Fibroblast of villous mesenchyme (primary cell): ENCODE data around the gene RAD21L1. TPM values are rescaled to one million over a fixed set of nuclear protein-coding genes. Genes with fewer than 3 reads are reported as not detected.

Source experiments
- DNase-seq: peaks from one replicate; pipeline ENCODE4 v3.0.0-alpha.2; 2010; ENCODE audit warnings: low read depth
- H3K4me3 ChIP-seq: 2 replicates; pipeline ENCODE4 v1.5.1; 2011; ENCODE audit warnings: low read depth, mild to moderate bottlenecking, low read length
- total RNA-seq: library from RNA; depleted of rRNA; stranded (reverse); fragments of >200 nt; gene quantifications from 2 replicates; pipeline ENCODE4 v1.2.3, GENCODE V29; 2012
- TF ChIP-seq, protein P1 (sequence below): IDR thresholded peaks from 2 replicates; pipeline ENCODE4 v1.5.1; 2012; ENCODE audit warnings: low read depth, mild to moderate bottlenecking, low read length; ENCODE audit not compliant: insufficient read depth

RAD21L1 gene
- total RNA-seq, 1 donor, result not detected

GRCh38 chr20:1187605-1188171 is 38.2 kb upstream of the RAD21L1 start:
- TF ChIP-seq, protein P1, sequence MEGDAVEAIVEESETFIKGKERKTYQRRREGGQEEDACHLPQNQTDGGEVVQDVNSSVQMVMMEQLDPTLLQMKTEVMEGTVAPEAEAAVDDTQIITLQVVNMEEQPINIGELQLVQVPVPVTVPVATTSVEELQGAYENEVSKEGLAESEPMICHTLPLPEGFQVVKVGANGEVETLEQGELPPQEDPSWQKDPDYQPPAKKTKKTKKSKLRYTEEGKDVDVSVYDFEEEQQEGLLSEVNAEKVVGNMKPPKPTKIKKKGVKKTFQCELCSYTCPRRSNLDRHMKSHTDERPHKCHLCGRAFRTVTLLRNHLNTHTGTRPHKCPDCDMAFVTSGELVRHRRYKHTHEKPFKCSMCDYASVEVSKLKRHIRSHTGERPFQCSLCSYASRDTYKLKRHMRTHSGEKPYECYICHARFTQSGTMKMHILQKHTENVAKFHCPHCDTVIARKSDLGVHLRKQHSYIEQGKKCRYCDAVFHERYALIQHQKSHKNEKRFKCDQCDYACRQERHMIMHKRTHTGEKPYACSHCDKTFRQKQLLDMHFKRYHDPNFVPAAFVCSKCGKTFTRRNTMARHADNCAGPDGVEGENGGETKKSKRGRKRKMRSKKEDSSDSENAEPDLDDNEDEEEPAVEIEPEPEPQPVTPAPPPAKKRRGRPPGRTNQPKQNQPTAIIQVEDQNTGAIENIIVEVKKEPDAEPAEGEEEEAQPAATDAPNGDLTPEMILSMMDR, result no peak
- no peak overlapping the region for H3K4me3 ChIP-seq
- peak; percentile 60 for DNase-seq

- DNase-seq, result no peak
- TF ChIP-seq, protein P1, result no peak
- H3K4me3 ChIP-seq, result no peak overlapping the region
These were observed 37.5 kb upstream of the RAD21L1 start for GRCh38 chr20:1188347-1188746.

DNA sequence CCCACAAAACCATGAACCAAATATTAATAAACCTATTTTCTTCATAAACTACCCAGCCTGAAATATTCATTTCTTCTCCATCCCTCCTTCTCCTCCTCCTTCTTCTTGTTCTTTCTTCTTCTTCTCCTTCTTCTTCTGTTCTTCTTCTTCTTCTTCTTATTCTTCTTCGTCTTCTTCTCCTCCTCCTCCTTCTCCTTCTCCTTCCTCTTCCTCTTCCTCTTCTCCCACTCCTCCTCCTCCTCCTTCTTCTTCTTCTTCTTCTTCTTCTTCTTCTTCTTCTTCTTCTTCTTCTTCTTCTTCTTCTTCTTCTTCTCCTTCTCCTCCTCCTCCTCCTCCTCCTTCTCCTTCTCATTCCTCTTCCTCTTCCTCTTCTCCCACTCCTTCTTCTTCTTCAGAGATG is 36.0 kb upstream of the RAD21L1 start:
- TF ChIP-seq, protein P1, result no peak
- DNase-seq, result no peak
- H3K4me3 ChIP-seq, result no peak overlapping the region

DNA sequence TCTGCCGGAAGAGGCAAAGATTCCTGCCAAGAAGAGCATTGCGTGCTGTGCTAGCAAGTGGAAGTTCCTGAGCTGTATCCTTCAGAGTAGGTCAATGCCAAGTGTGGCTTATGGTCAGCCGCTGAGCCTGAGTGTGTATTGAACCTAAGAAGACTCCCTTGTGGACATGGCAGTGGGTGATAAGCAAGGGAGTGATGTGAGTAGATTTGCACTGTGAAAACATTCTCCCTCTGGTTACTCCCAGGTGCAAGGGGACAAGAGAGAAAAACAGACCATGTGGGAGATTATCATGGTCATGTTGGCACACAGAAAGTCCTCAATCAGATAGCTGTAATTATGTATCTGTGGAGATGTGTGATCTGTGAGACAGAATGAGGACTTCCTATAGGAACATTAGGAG is 35.0 kb upstream of the RAD21L1 start:
- DNase-seq, result no peak
- TF ChIP-seq, protein P1, result no peak
- H3K4me3 ChIP-seq, result no peak overlapping the region

- H3K4me3 ChIP-seq, result no peak overlapping the region
- DNase-seq, result no peak
- TF ChIP-seq, protein P1, result no peak
These were observed 34.5 kb upstream of the RAD21L1 start for GRCh38 chr20:1191299-1191698.

DNA sequence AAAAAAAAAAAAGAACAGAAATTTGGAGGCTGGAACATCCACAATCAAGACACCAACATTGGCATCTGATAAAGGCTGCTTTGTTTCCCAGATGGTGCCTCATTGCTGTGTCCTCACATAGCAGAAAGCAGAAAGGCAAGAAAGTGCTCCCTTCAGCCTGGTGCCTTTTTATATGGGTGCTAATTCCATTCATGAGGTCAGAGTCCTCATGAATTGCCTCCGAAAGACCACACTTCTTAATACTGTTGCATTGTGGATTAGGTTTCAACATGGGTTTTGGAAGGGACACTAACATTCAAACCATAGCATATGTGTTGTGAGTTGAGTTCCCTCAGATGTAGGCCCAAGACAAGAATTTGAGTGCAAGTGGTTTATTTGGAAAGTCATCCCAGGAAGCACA is 30.6 kb upstream of the RAD21L1 start:
- no peak for DNase-seq
- H3K4me3 ChIP-seq, result no peak overlapping the region
- TF ChIP-seq, protein P1, result no peak

DNA sequence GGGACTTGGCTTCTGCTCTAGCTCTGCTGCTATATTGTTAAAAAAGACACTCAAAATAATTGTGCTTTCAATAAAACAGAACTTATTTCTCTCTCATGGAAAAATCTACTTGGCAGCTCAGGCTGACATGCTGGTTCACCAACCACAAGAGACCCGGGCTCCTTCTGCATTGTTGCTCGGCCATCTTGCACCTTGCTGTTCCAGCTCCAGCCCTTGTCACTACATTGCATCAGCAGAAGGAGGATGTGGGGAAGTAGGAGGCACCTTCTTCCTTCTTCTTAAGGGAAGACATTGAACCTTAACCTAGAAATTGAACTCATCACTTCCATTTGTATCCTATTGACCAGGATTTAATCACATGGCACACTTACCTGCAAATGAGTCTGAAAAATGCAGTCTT is 29.2 kb upstream of the RAD21L1 start:
- TF ChIP-seq, protein P1, result no peak
- DNase-seq, result no peak
- no peak overlapping the region for H3K4me3 ChIP-seq
